ENCODE results near the gene KCNIP2. TPM values are rescaled to one million over a fixed set of nuclear protein-coding genes. Genes with fewer than 3 reads are reported as not detected.

The KCNIP2 gene
- total RNA-seq, 5 donors from 2014 or later (not counting 1 experiment from before 2014, with no cell fraction given): 2.0 to 3.4 (median 3.1) TPM

- H3K9me3 ChIP-seq: no peaks in the 10 kb centered on the region
- H3K4me1 ChIP-seq (ENCODE audit: control insufficient read depth in 1 of 2, extremely low read depth in 1 of 2, insufficient read depth in 2 of 2, low read length in 2 of 2): peaks cover 30 to 63% of the 10 kb centered on the region in 2 experiments
- Mint-ChIP-seq H3K9me3 (no peaks in the 10 kb centered on the region), H3K36me3 (no peaks in the 10 kb centered on the region), H3K4me1 (peaks cover 57 to 70% (median 57%) of the 10 kb centered on the region in 3 donors), H3K27me3 (peaks cover 22 to 26% of the 10 kb centered on the region in 2 donors), H3K4me3 (peak overlapping the region; percentile 73 to 97 (median 75)), H3K27ac (no peak overlapping the region)
- peaks cover 13 to 44% of the 10 kb centered on the region in 2 experiments for H3K27me3 ChIP-seq (replicated peaks in 1 of 2; ENCODE audit: control insufficient read depth in 2 of 2, extremely low read depth in 1 of 2, insufficient read depth in 2 of 2, low read length in 1 of 2)
- ChIA-PET CTCF (interaction anchor here (1.4 to 1.6 kb wide), 2 partner anchors 17 to 177 kb away, joined by 3 to 12 read pairs; no protein-coding TSS in a partner anchor), POLR2A (no interaction called here)
- DNase-seq: no peak
- no peak for ATAC-seq (replicated peaks in 1 of 4)
- no peak overlapping the region for H3K27ac ChIP-seq (ENCODE audit: low read length)
- 30% methylated on average over 5 of the region's 17 CpGs for WGBS (ENCODE audit: insufficient coverage)
- peak overlapping the region; percentile 44 to 69 for H3K4me3 ChIP-seq (ENCODE audit: control insufficient read depth in 1 of 2, extremely low read depth in 1 of 2, low read length in 1 of 2)
- H3K36me3 ChIP-seq (ENCODE audit: control insufficient read depth in 2 of 2, extremely low read depth in 1 of 2, insufficient read depth in 1 of 2, low read length in 1 of 2): peaks cover 0 to 6% of the 10 kb centered on the region in 2 donors
These were observed 63.3 kb downstream of the KCNIP2 start for GRCh38 chr10:101780187-101780817.

DNA sequence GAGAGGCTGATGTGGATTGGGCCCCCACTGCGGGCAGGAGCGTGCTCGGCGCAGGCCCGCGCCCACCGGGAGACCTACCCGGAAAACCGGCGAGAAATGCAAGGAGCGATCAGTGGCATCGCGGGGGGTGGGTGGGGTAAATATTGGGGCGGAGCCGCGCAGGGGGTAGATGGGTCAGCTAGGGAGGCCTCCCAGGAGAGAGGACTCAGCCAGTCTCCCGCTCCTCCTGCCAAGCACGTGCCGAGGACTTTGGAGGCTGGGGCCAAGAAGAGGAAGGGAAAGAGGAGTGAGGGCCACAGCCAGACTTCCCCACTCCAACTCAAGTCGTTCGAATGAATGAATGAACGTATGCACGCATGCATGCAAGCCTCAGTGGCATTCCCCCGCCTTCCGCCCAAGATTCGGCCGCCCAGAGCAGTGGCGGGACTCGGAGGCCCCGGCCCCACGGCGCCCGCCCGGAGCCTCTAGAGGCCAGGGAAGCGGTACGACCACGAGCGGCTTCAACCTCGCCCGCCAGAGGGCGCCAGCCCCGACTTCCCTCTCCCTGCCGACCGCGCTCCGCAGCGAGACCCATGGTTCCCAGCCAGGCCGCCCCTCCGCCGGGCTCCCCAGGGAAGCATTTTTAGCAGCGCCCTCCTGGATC, 63.9 kb downstream of the KCNIP2 start:
- Mint-ChIP-seq H3K27me3 (peaks cover 25 to 32% of the 10 kb centered on the region in 2 donors), H3K4me3 (peak overlapping the region; percentile 73 to 97 (median 75)), H3K36me3 (no peaks in the 10 kb centered on the region), H3K4me1 (peaks cover 52 to 70% (median 56%) of the 10 kb centered on the region in 3 donors), H3K9me3 (no peaks in the 10 kb centered on the region), H3K27ac (no peak overlapping the region)
- Histone ChIP-seq H3K27ac (ENCODE audit: low read length) (no peak overlapping the region), H3K4me1 (ENCODE audit: control insufficient read depth in 1 of 2, extremely low read depth in 1 of 2, insufficient read depth in 2 of 2, low read length in 2 of 2) (peaks cover 30 to 69% of the 10 kb centered on the region in 2 experiments), H3K36me3 (ENCODE audit: control insufficient read depth in 2 of 2, extremely low read depth in 1 of 2, insufficient read depth in 1 of 2, low read length in 1 of 2) (no peaks in the 10 kb centered on the region), H3K27me3 (replicated peaks in 1 of 2; ENCODE audit: control insufficient read depth in 2 of 2, extremely low read depth in 1 of 2, insufficient read depth in 2 of 2, low read length in 1 of 2) (peaks cover 13 to 50% of the 10 kb centered on the region in 2 experiments), H3K9me3 (no peaks in the 10 kb centered on the region), H3K4me3 (ENCODE audit: control insufficient read depth in 1 of 2, extremely low read depth in 1 of 2, low read length in 1 of 2) (peak overlapping the region; percentile 44 to 69)
- DNase-seq (peak; percentile 48 to 89 (median 76)), ATAC-seq (replicated peaks in 1 of 4) (peak; percentile 56 to 63 (median 62))
- WGBS (ENCODE audit: insufficient coverage): 5% methylated on average over 42 of the region's 51 CpGs
- POLR2A ChIA-PET: no interaction called here
- CTCF ChIA-PET: interaction anchor here (0.7 to 1.2 kb wide), 2 partner anchors 16 to 155 kb away, joined by 3 to 4 read pairs; no protein-coding TSS in a partner anchor

DNA sequence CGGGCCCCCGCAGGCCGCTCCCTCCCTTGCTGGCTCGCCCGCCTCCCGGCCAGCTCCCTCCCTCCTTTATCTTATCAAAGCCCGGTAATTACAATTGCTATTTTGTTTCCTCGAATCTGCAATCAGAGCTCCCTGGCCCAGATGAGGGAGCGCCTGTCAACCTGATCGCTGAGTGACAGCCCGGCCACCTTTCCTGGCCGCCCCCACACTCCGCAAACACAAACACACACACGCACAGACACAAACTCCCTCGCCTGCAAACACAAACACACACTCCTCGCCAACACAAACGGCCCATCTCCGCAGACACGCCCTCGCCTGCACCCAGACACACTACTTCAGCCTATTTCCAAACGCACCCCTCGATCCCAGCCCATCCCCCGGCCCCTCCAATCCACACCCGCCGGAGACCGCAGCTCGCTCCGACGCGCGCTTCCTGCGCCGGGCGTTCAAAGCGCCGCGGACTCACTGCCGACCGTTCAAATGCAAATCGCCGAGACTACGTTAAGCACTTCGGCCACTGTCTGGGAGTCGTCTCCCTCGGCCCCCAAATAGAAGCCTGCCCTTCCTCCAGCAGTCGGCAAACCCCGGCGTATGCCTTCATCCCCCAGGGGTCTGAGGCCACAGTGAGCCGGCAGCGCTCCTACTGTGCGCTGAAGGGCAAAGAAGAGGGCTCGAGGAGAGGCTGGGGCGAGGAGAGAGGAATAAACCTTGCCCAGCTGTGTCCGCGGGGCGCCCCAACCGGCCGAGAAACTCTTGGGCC, 64.6 kb downstream of the KCNIP2 start:
- H3K27me3 Mint-ChIP-seq: peaks cover 32 to 39% of the 10 kb centered on the region in 2 donors
- peak overlapping the region; percentile 44 to 69 for H3K4me3 ChIP-seq (ENCODE audit: control insufficient read depth in 1 of 2, extremely low read depth in 1 of 2, low read length in 1 of 2)
- peaks cover 26 to 76% of the 10 kb centered on the region in 2 experiments for H3K4me1 ChIP-seq (ENCODE audit: control insufficient read depth in 1 of 2, extremely low read depth in 1 of 2, insufficient read depth in 2 of 2, low read length in 2 of 2)
- DNase-seq (peak in 2 of 35 experiments; percentile 26 to 29), ATAC-seq (replicated peaks in 1 of 4) (peak in 2 of 4 experiments; percentile 7 to 11)
- peaks cover 52 to 70% (median 55%) of the 10 kb centered on the region in 3 donors for H3K4me1 Mint-ChIP-seq
- no peak overlapping the region for H3K27ac Mint-ChIP-seq
- no peaks in the 10 kb centered on the region for H3K36me3 ChIP-seq (ENCODE audit: control insufficient read depth in 2 of 2, extremely low read depth in 1 of 2, insufficient read depth in 1 of 2, low read length in 1 of 2)
- H3K9me3 ChIP-seq: no peaks in the 10 kb centered on the region
- H3K27me3 ChIP-seq (replicated peaks in 1 of 2; ENCODE audit: control insufficient read depth in 2 of 2, extremely low read depth in 1 of 2, insufficient read depth in 2 of 2, low read length in 1 of 2): peaks cover 16 to 57% of the 10 kb centered on the region in 2 experiments
- H3K27ac ChIP-seq (ENCODE audit: low read length): no peak overlapping the region
- no peaks in the 10 kb centered on the region for H3K9me3 Mint-ChIP-seq
- ChIA-PET CTCF (interaction anchor here (0.7 to 1.2 kb wide), 2 partner anchors 17 to 154 kb away, joined by 3 to 4 read pairs; no protein-coding TSS in a partner anchor), POLR2A (no interaction called here)
- no peaks in the 10 kb centered on the region for H3K36me3 Mint-ChIP-seq
- WGBS (ENCODE audit: insufficient coverage): 16% methylated on average over 58 of the region's 58 CpGs
- H3K4me3 Mint-ChIP-seq: peak overlapping the region; percentile 73 to 97 (median 75)

DNA sequence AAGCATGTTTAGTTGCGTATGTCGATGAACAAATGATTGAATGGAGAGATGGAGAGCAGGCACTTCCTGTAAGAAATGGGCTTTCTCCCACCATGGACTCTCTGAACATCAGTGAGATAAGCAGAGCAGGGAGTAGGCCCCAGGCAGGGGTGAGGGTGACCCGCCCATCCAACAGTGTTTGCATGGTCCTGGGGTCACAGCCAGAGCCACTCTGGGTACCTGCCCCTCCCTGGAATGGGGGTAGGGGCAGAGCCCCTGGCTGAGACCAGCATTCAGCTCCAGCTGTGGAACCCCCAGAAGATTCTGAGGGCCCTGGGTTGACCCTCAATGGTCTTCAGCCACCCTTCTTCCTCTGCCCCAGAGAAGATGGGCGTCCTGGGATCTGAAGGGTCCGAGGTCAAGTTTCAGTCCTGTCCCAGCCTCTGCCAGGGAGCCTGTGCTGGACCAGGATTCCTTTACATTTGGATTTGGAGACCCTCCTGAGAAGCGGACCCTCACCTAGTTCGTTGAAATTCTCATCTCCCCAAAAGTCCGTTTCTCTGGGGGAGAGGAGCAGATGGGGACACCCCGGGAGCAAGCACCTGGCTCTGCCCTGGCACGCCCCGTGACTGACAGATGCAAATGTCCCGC, 65.3 kb downstream of the KCNIP2 start:
- no peaks in the 10 kb centered on the region for H3K36me3 Mint-ChIP-seq
- Histone ChIP-seq H3K4me1 (ENCODE audit: control insufficient read depth in 1 of 2, extremely low read depth in 1 of 2, insufficient read depth in 2 of 2, low read length in 2 of 2) (peaks cover 23 to 71% of the 10 kb centered on the region in 2 experiments), H3K27ac (ENCODE audit: low read length) (no peak overlapping the region), H3K4me3 (ENCODE audit: control insufficient read depth in 1 of 2, extremely low read depth in 1 of 2, low read length in 1 of 2) (peak overlapping the region in 1 of 2 donors; percentile 69), H3K27me3 (replicated peaks in 1 of 2; ENCODE audit: control insufficient read depth in 2 of 2, extremely low read depth in 1 of 2, insufficient read depth in 2 of 2, low read length in 1 of 2) (peaks cover 21 to 62% of the 10 kb centered on the region in 2 experiments), H3K9me3 (no peaks in the 10 kb centered on the region), H3K36me3 (ENCODE audit: control insufficient read depth in 2 of 2, extremely low read depth in 1 of 2, insufficient read depth in 1 of 2, low read length in 1 of 2) (no peaks in the 10 kb centered on the region)
- DNase-seq (no peak), ATAC-seq (replicated peaks in 1 of 4) (no peak)
- H3K27ac Mint-ChIP-seq: no peak overlapping the region
- peaks cover 39 to 46% of the 10 kb centered on the region in 2 donors for H3K27me3 Mint-ChIP-seq
- H3K4me3 Mint-ChIP-seq: peak overlapping the region; percentile 73 to 97 (median 75)
- 67% methylated on average over 7 of the region's 12 CpGs for WGBS (ENCODE audit: insufficient coverage)
- CTCF ChIA-PET: no interaction called here
- no peaks in the 10 kb centered on the region for H3K9me3 Mint-ChIP-seq
- peaks cover 52 to 70% (median 55%) of the 10 kb centered on the region in 3 donors for H3K4me1 Mint-ChIP-seq
- POLR2A ChIA-PET: interaction anchor here in 1 of 2 donors (0.6 kb wide), 1 partner anchor 21 kb away, joined by 3 read pairs; no protein-coding TSS in a partner anchor

- peak overlapping the region in 1 of 2 donors; percentile 15 for H3K4me3 ChIP-seq (ENCODE audit: control insufficient read depth in 1 of 2, extremely low read depth in 1 of 2, low read length in 1 of 2)
- CTCF ChIA-PET: no interaction called here
These were observed 65.9 kb downstream of the KCNIP2 start for GRCh38 chr10:101777619-101778145.

More at GRCh38 chr10:101777619-101778145, 65.9 kb downstream of the KCNIP2 start:
- 89% methylated on average over 1 of the region's 3 CpGs for WGBS (ENCODE audit: insufficient coverage)
- H3K4me1 Mint-ChIP-seq: peaks cover 46 to 64% (median 49%) of the 10 kb centered on the region in 3 donors
- Histone ChIP-seq H3K27me3 (replicated peaks in 1 of 2; ENCODE audit: control insufficient read depth in 2 of 2, extremely low read depth in 1 of 2, insufficient read depth in 2 of 2, low read length in 1 of 2) (peaks cover 21 to 68% of the 10 kb centered on the region in 2 experiments), H3K27ac (ENCODE audit: low read length) (no peak overlapping the region), H3K4me1 (ENCODE audit: control insufficient read depth in 1 of 2, extremely low read depth in 1 of 2, insufficient read depth in 2 of 2, low read length in 2 of 2) (peaks cover 20 to 68% of the 10 kb centered on the region in 2 experiments), H3K9me3 (no peaks in the 10 kb centered on the region), H3K36me3 (ENCODE audit: control insufficient read depth in 2 of 2, extremely low read depth in 1 of 2, insufficient read depth in 1 of 2, low read length in 1 of 2) (no peaks in the 10 kb centered on the region)
- no peaks in the 10 kb centered on the region for H3K36me3 Mint-ChIP-seq
- no peaks in the 10 kb centered on the region for H3K9me3 Mint-ChIP-seq
- POLR2A ChIA-PET: interaction anchor here in 1 of 2 donors (0.6 kb wide), 1 partner anchor 22 kb away, joined by 3 read pairs; no protein-coding TSS in a partner anchor
- no peak for ATAC-seq (replicated peaks in 1 of 4)
- H3K27me3 Mint-ChIP-seq: peaks cover 44 to 52% of the 10 kb centered on the region in 2 donors
- no peak overlapping the region for H3K27ac Mint-ChIP-seq
- peak overlapping the region in 2 of 3 donors; percentile 31 to 97 for H3K4me3 Mint-ChIP-seq
- no peak for DNase-seq

All from T-cell (primary cell).